Fibroblast of lung (primary cell): ENCODE data around the gene LCN1. TPM values are rescaled to one million over a fixed set of nuclear protein-coding genes. Genes with fewer than 3 reads are reported as not detected.

Source experiments
- DNase-seq, 2 donors: peaks; one replicate each; pipeline versions ENCODE4 v3.0.0 to v3.0.0-alpha.2; 2010; ENCODE audit warnings: low read depth in 2 of 2
- H2AFZ ChIP-seq: 2 replicates; pipeline ENCODE4 v1.5.1; 2012; ENCODE audit warnings: low read length, control low read depth, inconsistent platforms
- H3K27ac ChIP-seq: 2 replicates; pipeline ENCODE4 v1.5.1; 2011; ENCODE audit warnings: low read length, control low read depth; ENCODE audit not compliant: insufficient read depth
- H3K27me3 ChIP-seq: 2 replicates; pipeline ENCODE4 v1.5.1; 2011; ENCODE audit warnings: mild to moderate bottlenecking, low read length; ENCODE audit not compliant: control insufficient read depth, insufficient read depth
- H3K36me3 ChIP-seq: 2 replicates; pipeline ENCODE4 v1.5.1; 2011; ENCODE audit warnings: low read length; ENCODE audit not compliant: control insufficient read depth, insufficient read depth
- H3K4me1 ChIP-seq: 2 replicates; pipeline ENCODE4 v1.5.1; 2011; ENCODE audit warnings: low read length; ENCODE audit not compliant: control insufficient read depth, insufficient read depth; ENCODE audit errors: extremely low read depth
- H3K4me2 ChIP-seq: 2 replicates; pipeline ENCODE4 v1.5.1; 2011; ENCODE audit warnings: low read length, control low read depth; ENCODE audit not compliant: insufficient read depth; ENCODE audit errors: extremely low read depth
- H3K4me3 ChIP-seq, 4 experiments: fragments of 200-600 bp in 1 of 4; sonication (generic) in 1 of 4; replicated peaks in 1 of 4; 2 replicates each; pipeline ENCODE4 v1.5.1; 2011 to 2016; ENCODE audit warnings: low read length in 4 of 4, low read depth in 3 of 4, mild to moderate bottlenecking in 3 of 4, control low read depth in 2 of 4, inconsistent platforms in 1 of 4, mixed read lengths in 1 of 4; ENCODE audit not compliant: insufficient read depth in 1 of 4; ENCODE audit errors: control extremely low read depth in 1 of 4
- H3K79me2 ChIP-seq: 2 replicates; pipeline ENCODE4 v1.5.1; 2012; ENCODE audit warnings: mild to moderate bottlenecking, low read length, inconsistent platforms; ENCODE audit not compliant: control insufficient read depth, insufficient read depth
- H3K9ac ChIP-seq: 2 replicates; pipeline ENCODE4 v1.5.1; 2011; ENCODE audit warnings: mild to moderate bottlenecking, low read length, control low read depth; ENCODE audit not compliant: insufficient read depth
- H3K9me3 ChIP-seq: 2 replicates; pipeline ENCODE4 v1.5.1; 2012; ENCODE audit warnings: low read depth, low read length; ENCODE audit not compliant: control insufficient read depth, insufficient read depth
- H4K20me1 ChIP-seq: 2 replicates; pipeline ENCODE4 v1.5.1; 2011; ENCODE audit warnings: low read length; ENCODE audit not compliant: control insufficient read depth, insufficient read depth; ENCODE audit errors: extremely low read depth
- EZH2 ChIP-seq: IDR thresholded peaks from 2 replicates; pipeline ENCODE4 v1.5.1; 2012; ENCODE audit warnings: low read length, control low read depth, mild to moderate bottlenecking; ENCODE audit errors: missing control alignments
- polyA plus RNA-seq, 2 donors: library from polyadenylated mRNA; depleted of rRNA in 1 of 2; stranded (reverse) in 1 of 2; unstranded in 1 of 2; fragments of >200 nt; gene quantifications; 2 replicates each; pipeline ENCODE4 v1.2.1, GENCODE V29; 2011 to 2012; ENCODE audit warnings: missing spikeins in 1 of 2
- total RNA-seq: library from RNA; depleted of rRNA; stranded (reverse); fragments of >200 nt; gene quantifications from 2 replicates; pipeline ENCODE4 v1.2.1, GENCODE V29; 2014
- TF ChIP-seq, protein P1 (sequence below), 2 donors: IDR thresholded peaks in 1 of 2; conservative IDR thresholded peaks in 1 of 2; 1 replicate in 1 of 2; 2 replicates in 1 of 2; pipeline ENCODE4 v1.5.1; 2011 to 2012; ENCODE audit warnings: low read length in 2 of 2, control low read depth in 1 of 2, inconsistent platforms in 1 of 2, low read depth in 1 of 2, mild to moderate bottlenecking in 1 of 2

The LCN1 gene
- total and polyA plus RNA-seq, 2 donors (not counting 1 experiment from before 2014, with no cell fraction given), result not detected

DNA sequence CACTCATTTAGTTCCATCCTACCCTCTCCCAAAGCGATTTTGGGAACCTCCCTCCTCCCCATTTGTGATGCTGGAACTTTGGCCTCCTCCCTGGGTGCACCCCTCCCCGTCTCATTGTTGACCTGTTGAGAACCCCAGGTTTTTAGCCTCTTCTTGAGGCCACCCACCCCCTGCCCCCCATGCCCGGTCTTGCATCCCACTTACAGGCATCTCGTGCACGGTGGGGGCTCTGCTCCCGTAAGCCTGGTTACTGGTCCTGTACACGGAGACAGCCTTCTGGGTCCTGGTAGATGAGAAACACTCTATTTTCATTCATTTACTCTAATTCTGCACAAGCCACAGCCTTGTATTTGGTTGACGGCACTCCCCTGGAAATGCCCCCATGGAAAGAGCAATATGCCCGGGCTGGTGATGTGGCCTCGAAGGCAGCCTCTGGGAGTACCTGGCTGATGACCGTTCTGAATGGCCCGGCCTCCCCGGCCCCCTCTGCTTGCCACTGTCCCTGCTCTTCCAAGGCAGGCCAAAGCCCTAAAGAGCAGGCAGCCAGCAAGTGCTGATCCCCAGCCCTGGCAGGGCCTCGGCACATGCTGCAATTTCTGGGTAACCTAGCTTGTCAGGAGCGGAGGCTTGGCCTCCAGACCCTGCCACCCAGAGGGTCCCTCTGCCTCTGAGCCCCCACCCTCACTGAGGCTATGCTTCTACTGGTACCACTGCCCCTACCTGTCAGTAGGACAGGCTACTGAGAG, 22.7 kb upstream of the LCN1 start:
- no peak overlapping the region for H2AFZ ChIP-seq
- peaks cover 13% of the 10 kb centered on the region for H3K79me2 ChIP-seq
- no peak overlapping the region for H3K4me2 ChIP-seq
- H3K27ac ChIP-seq, result no peak overlapping the region
- H4K20me1 ChIP-seq, result no peaks in the 10 kb centered on the region
- H3K9ac ChIP-seq, result no peak overlapping the region
- peaks cover 2% of the 10 kb centered on the region for H3K36me3 ChIP-seq
- no peak for DNase-seq
- H3K27me3 ChIP-seq, result no peaks in the 10 kb centered on the region
- H3K9me3 ChIP-seq, result no peaks in the 10 kb centered on the region
- H3K4me1 ChIP-seq, result peaks cover 6% of the 10 kb centered on the region
- no peak overlapping the region for H3K4me3 ChIP-seq
- TF ChIP-seq, protein P1, sequence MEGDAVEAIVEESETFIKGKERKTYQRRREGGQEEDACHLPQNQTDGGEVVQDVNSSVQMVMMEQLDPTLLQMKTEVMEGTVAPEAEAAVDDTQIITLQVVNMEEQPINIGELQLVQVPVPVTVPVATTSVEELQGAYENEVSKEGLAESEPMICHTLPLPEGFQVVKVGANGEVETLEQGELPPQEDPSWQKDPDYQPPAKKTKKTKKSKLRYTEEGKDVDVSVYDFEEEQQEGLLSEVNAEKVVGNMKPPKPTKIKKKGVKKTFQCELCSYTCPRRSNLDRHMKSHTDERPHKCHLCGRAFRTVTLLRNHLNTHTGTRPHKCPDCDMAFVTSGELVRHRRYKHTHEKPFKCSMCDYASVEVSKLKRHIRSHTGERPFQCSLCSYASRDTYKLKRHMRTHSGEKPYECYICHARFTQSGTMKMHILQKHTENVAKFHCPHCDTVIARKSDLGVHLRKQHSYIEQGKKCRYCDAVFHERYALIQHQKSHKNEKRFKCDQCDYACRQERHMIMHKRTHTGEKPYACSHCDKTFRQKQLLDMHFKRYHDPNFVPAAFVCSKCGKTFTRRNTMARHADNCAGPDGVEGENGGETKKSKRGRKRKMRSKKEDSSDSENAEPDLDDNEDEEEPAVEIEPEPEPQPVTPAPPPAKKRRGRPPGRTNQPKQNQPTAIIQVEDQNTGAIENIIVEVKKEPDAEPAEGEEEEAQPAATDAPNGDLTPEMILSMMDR (conservative IDR thresholded peaks at IDR 0.05 in 1 of 2, IDR thresholded peaks at IDR 0.05 in 1 of 2; ENCODE audit: low read depth in 1 of 2, low read length in 2 of 2), result no peak

DNA sequence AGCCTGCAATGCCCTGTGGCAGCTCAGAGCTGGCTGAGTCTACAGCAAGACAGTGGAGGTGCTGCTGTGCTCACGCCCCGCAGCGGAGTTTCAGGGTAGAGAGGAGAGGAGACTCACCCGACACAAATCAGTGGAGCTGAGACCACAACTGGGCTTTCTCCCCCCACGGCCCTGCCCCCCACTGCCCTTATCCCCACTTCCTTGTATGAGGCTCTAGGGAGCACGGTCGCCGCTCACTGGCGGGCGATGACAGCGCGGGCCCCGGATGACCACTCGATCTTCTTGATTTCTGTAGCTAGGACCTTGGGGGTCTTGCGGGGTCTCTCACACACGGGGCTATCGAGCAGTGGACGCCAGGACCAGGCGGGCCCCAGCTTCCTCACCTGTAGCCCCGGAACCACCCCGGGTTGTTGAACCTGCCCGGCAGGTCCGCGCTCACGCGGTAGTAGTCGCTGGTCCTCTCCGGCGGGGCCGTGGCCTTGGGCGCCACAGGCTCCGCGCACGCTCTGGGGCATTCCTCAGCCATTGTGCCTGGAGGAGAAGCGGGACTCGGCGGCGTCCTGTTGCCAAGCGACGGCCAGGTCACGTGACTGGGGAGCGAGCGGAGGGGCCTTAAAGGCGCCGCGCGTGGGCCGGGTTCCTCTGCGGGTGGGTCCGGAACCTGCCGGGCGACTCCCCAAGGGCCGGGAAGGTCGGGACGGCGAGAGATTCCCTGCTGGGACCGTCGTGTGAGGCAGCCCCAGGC, 21.7 kb upstream of the LCN1 start:
- no peak for TF ChIP-seq EZH2
- TF ChIP-seq, protein P1 (conservative IDR thresholded peaks at IDR 0.05 in 1 of 2, IDR thresholded peaks at IDR 0.05 in 1 of 2; ENCODE audit: low read depth in 1 of 2, low read length in 2 of 2), result no peak
- peak overlapping the region; percentile 90 for H3K9ac ChIP-seq
- peaks cover 6% of the 10 kb centered on the region for H3K4me1 ChIP-seq
- H3K36me3 ChIP-seq, result peaks cover 10% of the 10 kb centered on the region
- H3K79me2 ChIP-seq, result peaks cover 13% of the 10 kb centered on the region
- H3K27ac ChIP-seq, result peak overlapping the region; percentile 82
- H4K20me1 ChIP-seq, result no peaks in the 10 kb centered on the region
- peak overlapping the region; percentile 89 for H3K4me2 ChIP-seq
- peak; percentile 84 to 87 for DNase-seq
- no peaks in the 10 kb centered on the region for H3K27me3 ChIP-seq
- peak overlapping the region; percentile 76 for H2AFZ ChIP-seq
- peak overlapping the region; percentile 78 to 97 (median 84) for H3K4me3 ChIP-seq
- no peaks in the 10 kb centered on the region for H3K9me3 ChIP-seq

DNA sequence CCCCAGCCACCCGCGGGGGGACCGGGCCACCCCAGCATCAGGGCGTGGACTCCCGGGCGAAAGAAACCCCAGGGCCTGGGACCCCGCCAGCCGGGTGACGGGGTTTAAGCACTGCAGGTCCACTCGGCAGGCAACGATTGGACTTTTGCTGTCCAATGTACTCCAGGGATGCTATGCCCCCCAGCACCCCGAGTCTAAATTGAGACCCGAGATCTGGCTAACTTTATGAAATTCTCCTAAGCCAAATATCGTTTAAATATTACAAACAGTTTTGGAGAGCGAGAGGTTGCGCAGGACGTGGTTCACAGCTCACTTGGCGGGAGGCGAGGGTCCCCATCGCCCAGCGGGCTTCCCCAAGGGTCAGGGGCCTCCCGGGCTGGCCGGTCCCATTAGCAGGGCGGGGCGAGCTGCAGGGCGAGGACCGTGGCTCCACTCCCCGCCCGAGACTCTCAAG, 21.1 kb upstream of the LCN1 start:
- H3K4me1 ChIP-seq, result peaks cover 6% of the 10 kb centered on the region
- peak overlapping the region; percentile 82 for H3K27ac ChIP-seq
- H4K20me1 ChIP-seq, result no peaks in the 10 kb centered on the region
- no peaks in the 10 kb centered on the region for H3K27me3 ChIP-seq
- peaks cover 13% of the 10 kb centered on the region for H3K79me2 ChIP-seq
- peaks cover 16% of the 10 kb centered on the region for H3K36me3 ChIP-seq
- H3K9ac ChIP-seq, result peak overlapping the region; percentile 90
- DNase-seq, result peak in 1 of 2 donors; percentile 63
- peak overlapping the region; percentile 76 for H2AFZ ChIP-seq
- H3K4me2 ChIP-seq, result peak overlapping the region; percentile 89
- no peaks in the 10 kb centered on the region for H3K9me3 ChIP-seq
- no peak for TF ChIP-seq EZH2
- TF ChIP-seq, protein P1 (conservative IDR thresholded peaks at IDR 0.05 in 1 of 2, IDR thresholded peaks at IDR 0.05 in 1 of 2; ENCODE audit: low read depth in 1 of 2, low read length in 2 of 2), result no peak
- H3K4me3 ChIP-seq, result peak overlapping the region; percentile 78 to 97 (median 84)
